ENCODE measurements around the gene POU2AF3.

DNA sequence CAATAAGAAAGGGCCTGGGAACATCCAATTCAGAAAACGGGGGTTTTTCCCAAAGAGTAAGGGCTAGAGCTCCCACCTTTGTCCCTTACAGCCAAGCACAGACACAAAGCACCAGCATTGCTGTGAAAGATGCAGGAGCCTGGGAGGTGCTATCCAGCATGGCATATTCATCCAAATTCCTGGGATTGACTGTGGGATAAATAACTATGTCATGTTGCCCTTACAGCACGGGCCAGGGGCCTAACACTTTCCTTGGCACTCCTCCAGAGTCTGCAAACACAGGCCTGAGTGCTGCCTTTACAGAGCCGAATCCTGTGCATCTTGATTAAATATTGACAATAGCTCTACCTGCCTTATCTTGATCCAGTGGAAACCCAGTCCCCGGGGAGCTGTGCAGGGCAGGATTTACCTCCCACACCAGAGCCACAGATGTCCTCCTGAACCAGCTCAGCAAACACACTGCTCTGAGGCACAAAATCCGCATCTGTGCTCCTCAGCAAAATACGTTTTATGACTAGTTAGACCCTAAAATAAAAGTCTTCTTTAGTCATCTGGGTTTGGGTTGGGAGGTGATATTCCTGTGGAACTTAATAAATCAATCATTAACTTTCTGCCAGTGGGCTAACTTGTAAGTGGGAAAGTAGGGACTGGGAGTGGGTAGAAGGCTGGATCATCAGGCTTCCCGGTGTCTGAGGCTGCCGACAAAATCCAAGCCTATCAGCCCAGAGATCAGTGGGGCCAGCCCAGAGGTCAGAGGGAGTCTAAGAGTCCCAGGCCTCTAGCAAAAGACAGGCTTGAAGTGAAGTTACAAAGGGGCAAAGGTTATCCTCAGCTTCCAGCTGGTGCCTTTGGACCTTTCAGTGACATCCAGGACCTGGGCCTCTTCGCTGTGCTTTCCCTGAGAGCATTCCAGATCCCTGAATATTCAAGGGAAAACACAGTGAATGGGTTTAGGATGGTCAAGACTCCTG, 36.5 kb downstream of the POU2AF3 start:
- TF ChIP-seq, protein P1, sequence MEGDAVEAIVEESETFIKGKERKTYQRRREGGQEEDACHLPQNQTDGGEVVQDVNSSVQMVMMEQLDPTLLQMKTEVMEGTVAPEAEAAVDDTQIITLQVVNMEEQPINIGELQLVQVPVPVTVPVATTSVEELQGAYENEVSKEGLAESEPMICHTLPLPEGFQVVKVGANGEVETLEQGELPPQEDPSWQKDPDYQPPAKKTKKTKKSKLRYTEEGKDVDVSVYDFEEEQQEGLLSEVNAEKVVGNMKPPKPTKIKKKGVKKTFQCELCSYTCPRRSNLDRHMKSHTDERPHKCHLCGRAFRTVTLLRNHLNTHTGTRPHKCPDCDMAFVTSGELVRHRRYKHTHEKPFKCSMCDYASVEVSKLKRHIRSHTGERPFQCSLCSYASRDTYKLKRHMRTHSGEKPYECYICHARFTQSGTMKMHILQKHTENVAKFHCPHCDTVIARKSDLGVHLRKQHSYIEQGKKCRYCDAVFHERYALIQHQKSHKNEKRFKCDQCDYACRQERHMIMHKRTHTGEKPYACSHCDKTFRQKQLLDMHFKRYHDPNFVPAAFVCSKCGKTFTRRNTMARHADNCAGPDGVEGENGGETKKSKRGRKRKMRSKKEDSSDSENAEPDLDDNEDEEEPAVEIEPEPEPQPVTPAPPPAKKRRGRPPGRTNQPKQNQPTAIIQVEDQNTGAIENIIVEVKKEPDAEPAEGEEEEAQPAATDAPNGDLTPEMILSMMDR (conservative IDR thresholded peaks at IDR 0.05; ENCODE audit: low read length): no peak
- no peak for TF ChIP-seq EZH2phosphoT487 (IDR thresholded peaks at IDR 0.05; ENCODE audit: borderline replicate concordance)

Measured in Loucy (cell line).